ENCODE results near the gene GAN. TPM values are rescaled to one million over a fixed set of nuclear protein-coding genes. Genes with fewer than 3 reads are reported as not detected.
A peak's percentile ranks its signal among the peaks of the same experiment; 100 is the strongest.

Gene GAN
- 2.6 TPM for total RNA-seq

- DNase-seq (ENCODE audit: low spot score in 2 of 2) = peak; percentile 88 to 96
- peaks cover 0 to 16% of the 10 kb centered on the region in 2 donors for H3K4me1 ChIP-seq
Measured at GRCh38 chr16:81314603-81315270, at the start of gene GAN. Gene GAN (plus strand): TSS chr16:81314962. CDS start chr16:81315114, 152 bp downstream.

GRCh38 chr16:81265052-81265451, 49.7 kb upstream of the GAN start:
- no peak for DNase-seq (ENCODE audit: low spot score in 2 of 2)
- Histone ChIP-seq H3K4me3 (no peak overlapping the region), H3K4me1 (no peaks in the 10 kb centered on the region), H3K9me3 (no peaks in the 10 kb centered on the region), H3K27me3 (no peaks in the 10 kb centered on the region), H3K36me3 (no peaks in the 10 kb centered on the region), H3K27ac (no peak overlapping the region)
- intact Hi-C loops (cut with DNase I) = no loop called here
- no peak for TF ChIP-seq CTCF (IDR thresholded peaks at IDR 0.05)

More at GRCh38 chr16:81314603-81315270, at the start of gene GAN:
- H3K36me3 ChIP-seq = no peaks in the 10 kb centered on the region
- H3K9me3 ChIP-seq = no peaks in the 10 kb centered on the region
- intact Hi-C loops (cut with DNase I) = loop anchor here (2.0 to 10.0 kb wide), 4 partner anchors 128 to 774 kb away; partner anchors contain the start of genes C16orf46, CENPN, CMC2 and CMIP
- peak within 1 kb of the TSS; percentile 88 to 91 for H3K27ac ChIP-seq
- no peak for TF ChIP-seq CTCF (IDR thresholded peaks at IDR 0.05)
- peak within 1 kb of the TSS; percentile 88 to 95 for H3K4me3 ChIP-seq
- no peaks in the 10 kb centered on the region for H3K27me3 ChIP-seq

GRCh38 chr16:81265658-81266451, 48.9 kb upstream of the GAN start:
- Histone ChIP-seq H3K4me3 (no peak overlapping the region), H3K4me1 (no peaks in the 10 kb centered on the region), H3K9me3 (no peaks in the 10 kb centered on the region), H3K27ac (no peak overlapping the region), H3K36me3 (no peaks in the 10 kb centered on the region), H3K27me3 (no peaks in the 10 kb centered on the region)
- no peak for TF ChIP-seq CTCF (IDR thresholded peaks at IDR 0.05)
- intact Hi-C loops (cut with DNase I) = no loop called here
- no peak for DNase-seq (ENCODE audit: low spot score in 2 of 2)

GRCh38 chr16:81266680-81267095, 48.1 kb upstream of the GAN start:
- TF ChIP-seq CTCF (IDR thresholded peaks at IDR 0.05) = no peak
- no peaks in the 10 kb centered on the region for H3K27me3 ChIP-seq
- H3K4me3 ChIP-seq = no peak overlapping the region
- no peaks in the 10 kb centered on the region for H3K9me3 ChIP-seq
- H3K36me3 ChIP-seq = no peaks in the 10 kb centered on the region
- no peaks in the 10 kb centered on the region for H3K4me1 ChIP-seq
- H3K27ac ChIP-seq = no peak overlapping the region
- DNase-seq (ENCODE audit: low spot score in 2 of 2) = no peak
- intact Hi-C loops (cut with DNase I) = no loop called here

- no peak for DNase-seq (ENCODE audit: low spot score in 2 of 2)
- no peaks in the 10 kb centered on the region for H3K36me3 ChIP-seq
- intact Hi-C loops (cut with DNase I) = no loop called here
Measured at GRCh38 chr16:81268509-81268908, 46.3 kb upstream of the GAN start.

More at GRCh38 chr16:81268509-81268908, 46.3 kb upstream of the GAN start:
- no peak for TF ChIP-seq CTCF (IDR thresholded peaks at IDR 0.05)
- H3K27me3 ChIP-seq = no peaks in the 10 kb centered on the region
- no peak overlapping the region for H3K27ac ChIP-seq
- H3K4me1 ChIP-seq = no peaks in the 10 kb centered on the region
- H3K9me3 ChIP-seq = no peaks in the 10 kb centered on the region
- H3K4me3 ChIP-seq = no peak overlapping the region
